GM13976 (cell line): Measurements from ENCODE around the gene KLHL1.

Experiments
- DNase-seq: peaks from one replicate; pipeline ENCODE4 v3.0.0; 2012; ENCODE audit warnings: low spot score
- CTCF ChIP-seq: IDR thresholded peaks from 2 replicates; pipeline ENCODE4 v1.5.1; 2012; ENCODE audit warnings: borderline replicate concordance, mild to moderate bottlenecking; ENCODE audit not compliant: insufficient read depth; ENCODE audit errors: extremely low read depth, missing control alignments, control extremely low read depth
- in situ Hi-C: fragments of 300-500 bp; cut with MboI; formaldehyde crosslinking; loops from one replicate; pipeline ENCODE4 v1.12.0; 2022; ENCODE audit warnings: low sequenced_read_pairs, mixed read lengths, inconsistent platforms; ENCODE audit not compliant: unreplicated experiment

KLHL1 gene

GRCh38 chr13:69975496-69975895, 132.8 kb downstream of the KLHL1 start:
- no peak for TF ChIP-seq CTCF
- in situ Hi-C loops, result no loop called here

GRCh38 chr13:69970520-69970919, 137.7 kb downstream of the KLHL1 start:
- in situ Hi-C loops, result no loop called here
- no peak for TF ChIP-seq CTCF
- DNase-seq, result no peak

More at GRCh38 chr13:69975496-69975895, 132.8 kb downstream of the KLHL1 start:
- no peak for DNase-seq

- DNase-seq, result no peak
- in situ Hi-C loops, result no loop called here
- no peak for TF ChIP-seq CTCF
Observed at GRCh38 chr13:69959046-69959445, 149.2 kb downstream of the KLHL1 start.

- in situ Hi-C loops, result no loop called here
- no peak for DNase-seq
- TF ChIP-seq CTCF, result no peak
Observed at GRCh38 chr13:69956839-69957238, 151.4 kb downstream of the KLHL1 start.

- no peak for TF ChIP-seq CTCF
- in situ Hi-C loops, result no loop called here
- no peak for DNase-seq
Observed at GRCh38 chr13:69956349-69956748, 151.9 kb downstream of the KLHL1 start.

GRCh38 chr13:69955271-69955670, 153.0 kb downstream of the KLHL1 start:
- no peak for TF ChIP-seq CTCF
- no peak for DNase-seq
- in situ Hi-C loops, result no loop called here

- no peak for TF ChIP-seq CTCF
- DNase-seq, result no peak
- in situ Hi-C loops, result no loop called here
Observed at GRCh38 chr13:69951412-69951811, 156.8 kb downstream of the KLHL1 start.
